Choroid plexus epithelial cell (primary cell): ENCODE data around the gene RNF223.

Source experiments
- DNase-seq: peaks from one replicate; pipeline ENCODE4 v3.0.0-alpha.2; 2010; ENCODE audit warnings: low read depth
- H3K4me3 ChIP-seq: 2 replicates; pipeline ENCODE4 v1.5.1; 2011; ENCODE audit warnings: low read depth, mild to moderate bottlenecking, control low read depth, low read length, moderate library complexity
- TF ChIP-seq, protein P1 (sequence below): conservative IDR thresholded peaks from 2 replicates; pipeline ENCODE4 v1.5.1; 2011; ENCODE audit warnings: low read depth, mild to moderate bottlenecking, control low read depth, inconsistent platforms, low read length, moderate library complexity

Gene RNF223

DNA sequence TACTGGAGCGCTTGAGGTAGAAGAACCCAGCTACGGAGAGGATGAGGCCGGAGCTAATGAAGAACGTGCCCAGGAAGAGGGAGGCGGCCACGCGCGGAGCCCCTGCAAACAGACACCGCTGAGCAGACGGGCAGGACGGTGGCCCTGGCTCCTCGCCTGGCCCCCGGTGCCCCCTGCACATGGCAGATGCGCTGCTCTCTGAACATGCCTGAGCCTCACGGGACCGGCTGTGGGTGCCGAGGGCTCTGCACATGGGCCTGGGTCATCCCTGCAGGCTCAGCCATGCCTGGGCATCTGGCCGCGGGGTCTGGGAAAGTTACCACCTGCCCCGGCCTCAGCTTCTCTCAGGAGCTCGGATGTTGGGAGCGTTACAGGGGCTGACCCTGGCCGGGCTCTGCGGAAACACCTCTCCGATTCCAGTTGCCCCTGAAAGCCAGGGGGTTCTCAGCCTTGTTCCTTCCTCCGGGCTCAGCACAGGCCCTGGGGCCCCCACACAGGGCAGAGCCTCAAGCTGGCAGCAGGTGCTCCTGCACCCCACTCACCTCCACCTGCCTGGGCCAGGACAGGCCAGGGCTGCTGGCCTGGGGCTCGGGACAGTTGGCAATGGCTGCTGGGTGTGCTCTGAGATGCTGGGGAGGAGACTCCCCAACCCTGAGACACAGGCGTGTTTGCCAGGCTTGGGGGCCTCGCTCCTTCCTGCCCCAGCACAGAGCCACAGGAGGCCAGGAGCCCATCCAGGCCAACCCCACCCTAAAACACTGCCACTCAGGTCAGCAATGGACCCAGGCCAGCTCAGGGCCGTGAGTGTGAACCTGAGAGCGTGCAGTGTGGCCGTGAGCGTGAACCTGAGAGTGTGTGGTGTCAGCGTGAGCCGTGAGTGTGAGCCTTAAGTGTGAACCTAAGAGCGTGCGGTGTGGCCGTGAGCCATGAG lies 12.1 kb upstream of the RNF223 start:
- TF ChIP-seq, protein P1, sequence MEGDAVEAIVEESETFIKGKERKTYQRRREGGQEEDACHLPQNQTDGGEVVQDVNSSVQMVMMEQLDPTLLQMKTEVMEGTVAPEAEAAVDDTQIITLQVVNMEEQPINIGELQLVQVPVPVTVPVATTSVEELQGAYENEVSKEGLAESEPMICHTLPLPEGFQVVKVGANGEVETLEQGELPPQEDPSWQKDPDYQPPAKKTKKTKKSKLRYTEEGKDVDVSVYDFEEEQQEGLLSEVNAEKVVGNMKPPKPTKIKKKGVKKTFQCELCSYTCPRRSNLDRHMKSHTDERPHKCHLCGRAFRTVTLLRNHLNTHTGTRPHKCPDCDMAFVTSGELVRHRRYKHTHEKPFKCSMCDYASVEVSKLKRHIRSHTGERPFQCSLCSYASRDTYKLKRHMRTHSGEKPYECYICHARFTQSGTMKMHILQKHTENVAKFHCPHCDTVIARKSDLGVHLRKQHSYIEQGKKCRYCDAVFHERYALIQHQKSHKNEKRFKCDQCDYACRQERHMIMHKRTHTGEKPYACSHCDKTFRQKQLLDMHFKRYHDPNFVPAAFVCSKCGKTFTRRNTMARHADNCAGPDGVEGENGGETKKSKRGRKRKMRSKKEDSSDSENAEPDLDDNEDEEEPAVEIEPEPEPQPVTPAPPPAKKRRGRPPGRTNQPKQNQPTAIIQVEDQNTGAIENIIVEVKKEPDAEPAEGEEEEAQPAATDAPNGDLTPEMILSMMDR: no peak
- no peak overlapping the region for H3K4me3 ChIP-seq
- DNase-seq: no peak

- no peak overlapping the region for H3K4me3 ChIP-seq
- TF ChIP-seq, protein P1: no peak
- no peak for DNase-seq
Measured at GRCh38 chr1:1085171-1085841, 11.2 kb upstream of the RNF223 start.

DNA sequence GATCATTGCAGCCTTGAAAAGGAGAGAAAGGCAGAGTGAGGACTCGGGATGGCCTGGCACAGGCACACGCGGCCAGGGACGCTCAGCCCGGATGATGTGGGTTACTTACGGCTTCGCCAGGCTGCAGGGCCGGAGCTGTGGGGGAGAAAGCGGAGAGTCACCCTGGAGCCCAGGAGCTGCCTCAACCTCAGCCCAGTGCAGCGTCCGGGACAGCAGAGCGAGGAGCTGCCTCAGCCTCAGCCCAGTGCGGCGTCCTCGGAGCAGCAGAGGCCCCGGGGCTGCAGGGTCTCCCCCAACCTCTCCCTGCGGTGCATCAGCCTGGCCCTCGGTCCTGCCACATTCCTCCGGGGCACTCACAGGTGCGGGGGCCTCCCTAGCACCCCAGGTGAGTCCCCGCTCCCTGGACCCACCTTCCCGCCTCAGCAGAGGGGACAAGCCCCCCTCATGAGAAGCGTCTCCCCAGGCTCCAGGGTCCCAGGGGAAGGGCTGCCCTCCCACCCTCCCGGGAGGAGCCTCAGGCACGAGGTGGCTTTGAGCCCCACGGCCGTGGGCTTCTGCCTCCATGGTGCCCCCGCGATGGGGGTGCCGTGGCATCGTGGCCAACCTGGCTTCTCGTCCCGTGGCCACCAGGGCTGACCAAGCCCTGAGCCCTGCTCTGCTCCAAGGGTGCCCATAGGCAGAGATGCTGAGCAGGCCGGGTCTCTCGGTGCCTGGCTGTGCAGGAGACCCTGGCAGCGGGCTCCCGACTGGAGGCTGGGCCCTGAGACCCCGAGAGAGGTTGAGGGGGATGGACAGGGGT lies 10.5 kb upstream of the RNF223 start:
- no peak overlapping the region for H3K4me3 ChIP-seq
- DNase-seq: no peak
- TF ChIP-seq, protein P1: no peak

DNA sequence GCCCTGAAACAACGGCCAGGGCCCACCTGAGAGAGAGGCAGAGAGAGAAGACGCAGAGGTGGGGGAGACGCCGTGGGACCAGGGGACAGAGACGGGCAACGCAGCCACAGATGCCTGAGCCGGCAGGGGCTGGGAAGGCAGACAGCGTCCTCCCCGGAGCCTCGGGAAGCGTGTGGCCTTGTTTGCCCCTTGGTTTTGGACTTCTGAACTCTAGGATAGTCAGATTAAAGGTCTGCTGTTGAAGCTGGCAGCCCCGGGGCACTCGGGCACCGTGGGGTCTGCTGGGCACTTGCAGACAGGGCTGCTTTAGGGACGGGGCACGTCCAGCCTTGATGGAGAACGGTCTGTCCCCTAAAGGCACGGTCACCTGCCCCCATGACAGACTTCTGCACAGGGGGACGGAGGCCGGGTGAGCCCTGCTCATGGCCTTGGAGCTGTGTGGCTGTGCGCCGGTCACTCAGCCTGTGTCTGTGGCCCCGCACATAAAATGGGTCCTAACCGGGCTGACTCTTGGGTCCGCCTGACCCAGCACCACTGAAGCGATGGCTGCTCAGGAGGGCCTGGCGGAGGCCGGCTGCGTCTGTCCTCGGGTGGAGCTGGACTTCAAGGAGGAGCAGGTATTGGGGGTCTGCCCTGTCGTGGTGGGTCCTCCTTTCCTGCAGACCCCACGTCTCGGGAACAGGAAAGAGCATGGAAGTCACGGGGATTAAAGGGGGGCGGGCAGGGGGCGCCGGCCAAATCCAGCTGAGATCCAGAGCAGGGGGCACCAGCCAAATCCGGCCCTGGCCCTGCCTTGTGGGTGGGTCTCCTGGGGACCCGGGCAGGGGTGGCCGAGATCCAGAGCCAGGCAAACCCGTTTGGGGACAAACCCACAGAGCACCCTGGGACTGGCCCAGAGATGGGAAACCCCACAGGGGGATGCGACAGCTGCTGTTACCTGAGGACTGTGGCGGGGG lies 9.6 kb upstream of the RNF223 start:
- TF ChIP-seq, protein P1: no peak
- H3K4me3 ChIP-seq: no peak overlapping the region
- DNase-seq: no peak

GRCh38 chr1:1082776-1083415 lies 8.8 kb upstream of the RNF223 start:
- TF ChIP-seq, protein P1: no peak
- H3K4me3 ChIP-seq: no peak overlapping the region
- DNase-seq: no peak

- TF ChIP-seq, protein P1: no peak
- no peak overlapping the region for H3K4me3 ChIP-seq
- no peak for DNase-seq
Measured at GRCh38 chr1:1082239-1082775, 8.2 kb upstream of the RNF223 start.
